Parathyroid adenoma (tissue), 2 donors: ENCODE data around the gene TCEAL3.

Source experiments
- H2AFZ ChIP-seq: fragments of 300-600 bp; sonication (generic); one replicate; pipeline ENCODE4 v1.7.0; 2017; ENCODE audit warnings: antibody characterized with exemption, mild to moderate bottlenecking
- H3K27ac ChIP-seq: fragments of 300-600 bp; sonication (generic); one replicate; pipeline ENCODE4 v1.7.0; 2017
- H3K27me3 ChIP-seq: fragments of 300-600 bp; sonication (generic); one replicate; pipeline ENCODE4 v1.7.0; 2017; ENCODE audit warnings: low read length; ENCODE audit not compliant: control insufficient read depth, insufficient read depth
- H3K36me3 ChIP-seq: fragments of 300-600 bp; sonication (generic); one replicate; pipeline ENCODE4 v1.7.0; 2017; ENCODE audit warnings: low read length; ENCODE audit not compliant: control insufficient read depth, insufficient read depth
- H3K4me1 ChIP-seq: fragments of 300-600 bp; sonication (generic); one replicate; pipeline ENCODE4 v1.7.0; 2017; ENCODE audit warnings: control low read depth
- H3K4me2 ChIP-seq: fragments of 300-600 bp; sonication (generic); one replicate; pipeline ENCODE4 v1.7.0; 2017; ENCODE audit warnings: low read length
- H3K4me3 ChIP-seq: fragments of 300-600 bp; sonication (generic); one replicate; pipeline ENCODE4 v1.7.0; 2017; ENCODE audit warnings: low read depth, low read length
- H3K79me2 ChIP-seq: fragments of 300-600 bp; sonication (generic); one replicate; pipeline ENCODE4 v1.7.0; 2017; ENCODE audit warnings: control low read depth
- H3K9ac ChIP-seq: fragments of 300-600 bp; sonication (generic); one replicate; pipeline ENCODE4 v1.7.0; 2017; ENCODE audit warnings: mild to moderate bottlenecking
- H3K9me3 ChIP-seq: fragments of 300-600 bp; sonication (generic); one replicate; pipeline ENCODE4 v1.7.0; 2017; ENCODE audit warnings: low read length; ENCODE audit not compliant: control insufficient read depth
- TF ChIP-seq, protein P1 (sequence below): fragments of 300-600 bp; sonication (generic); IDR thresholded peaks from one replicate; pipeline ENCODE4 v1.7.0; 2017; ENCODE audit warnings: antibody characterized with exemption, mild to moderate bottlenecking
- donor health status: primary hyperparathyroidism.

Gene TCEAL3, protein sequence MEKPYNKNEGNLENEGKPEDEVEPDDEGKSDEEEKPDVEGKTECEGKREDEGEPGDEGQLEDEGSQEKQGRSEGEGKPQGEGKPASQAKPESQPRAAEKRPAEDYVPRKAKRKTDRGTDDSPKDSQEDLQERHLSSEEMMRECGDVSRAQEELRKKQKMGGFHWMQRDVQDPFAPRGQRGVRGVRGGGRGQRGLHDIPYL

DNA sequence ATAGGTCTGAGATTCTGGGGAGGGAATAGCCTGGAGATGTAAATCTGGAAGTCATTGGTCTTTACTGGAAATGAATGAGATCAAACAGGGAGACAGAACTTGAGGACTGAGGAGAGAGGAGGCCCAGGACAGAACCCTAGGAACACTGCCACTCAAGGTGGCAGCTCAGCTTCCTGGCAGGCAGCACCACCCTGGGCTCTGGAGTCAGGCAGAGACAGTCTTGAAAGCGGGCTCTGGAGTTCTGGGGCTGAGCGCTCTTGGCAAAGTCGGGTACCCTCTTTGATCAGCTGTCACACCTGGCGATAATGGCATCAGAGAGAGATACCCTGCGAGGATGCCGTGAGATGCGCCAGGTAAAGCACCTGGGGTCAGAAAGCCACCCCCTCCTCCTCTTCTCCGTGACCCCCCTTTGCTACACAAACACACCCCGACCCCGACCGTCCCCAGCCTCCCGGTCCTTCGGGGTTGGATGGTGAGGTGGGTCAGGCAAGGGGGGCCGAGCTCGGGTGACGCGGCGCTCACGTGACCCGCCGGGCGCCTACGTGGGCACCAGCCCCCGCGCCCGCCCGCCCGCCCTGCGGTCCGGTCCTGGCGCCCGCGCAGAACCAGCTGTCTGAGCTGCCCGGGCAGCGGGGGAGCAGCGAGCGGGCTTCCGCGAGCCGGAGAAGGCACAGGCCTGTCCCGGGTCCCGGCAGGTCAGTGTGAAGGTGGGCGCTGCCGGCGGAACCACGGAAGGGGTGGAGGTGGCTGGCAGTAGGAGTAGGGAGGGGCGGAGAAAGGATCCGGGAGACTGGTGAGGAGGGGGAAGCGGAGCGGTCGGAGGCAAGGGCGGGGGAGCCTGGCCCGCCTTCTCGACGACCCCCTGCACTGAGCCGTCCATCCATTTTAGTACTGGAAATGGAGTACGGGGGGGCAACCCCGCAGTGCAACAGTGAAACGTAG, at the start of gene TCEAL3:
Gene TCEAL3 (plus strand): TSS at position 600 of the 942 bp plus-strand sequence. CDS start 1,102 bp downstream, outside the sequence.
- Histone ChIP-seq H3K4me2 (peak within 1 kb of the TSS; percentile 61), H3K4me1 (no peaks in the 10 kb centered on the region), H3K36me3 (no peaks in the 10 kb centered on the region), H3K4me3 (peak within 1 kb of the TSS; percentile 74), H3K9ac (peak within 1 kb of the TSS; percentile 80), H3K9me3 (no peaks in the 10 kb centered on the region), H3K27ac (peak within 1 kb of the TSS; percentile 85), H3K79me2 (peaks cover 8% of the 10 kb centered on the region), H2AFZ (peak within 1 kb of the TSS; percentile 72), H3K27me3 (no peaks in the 10 kb centered on the region)
- TF ChIP-seq, protein P1, sequence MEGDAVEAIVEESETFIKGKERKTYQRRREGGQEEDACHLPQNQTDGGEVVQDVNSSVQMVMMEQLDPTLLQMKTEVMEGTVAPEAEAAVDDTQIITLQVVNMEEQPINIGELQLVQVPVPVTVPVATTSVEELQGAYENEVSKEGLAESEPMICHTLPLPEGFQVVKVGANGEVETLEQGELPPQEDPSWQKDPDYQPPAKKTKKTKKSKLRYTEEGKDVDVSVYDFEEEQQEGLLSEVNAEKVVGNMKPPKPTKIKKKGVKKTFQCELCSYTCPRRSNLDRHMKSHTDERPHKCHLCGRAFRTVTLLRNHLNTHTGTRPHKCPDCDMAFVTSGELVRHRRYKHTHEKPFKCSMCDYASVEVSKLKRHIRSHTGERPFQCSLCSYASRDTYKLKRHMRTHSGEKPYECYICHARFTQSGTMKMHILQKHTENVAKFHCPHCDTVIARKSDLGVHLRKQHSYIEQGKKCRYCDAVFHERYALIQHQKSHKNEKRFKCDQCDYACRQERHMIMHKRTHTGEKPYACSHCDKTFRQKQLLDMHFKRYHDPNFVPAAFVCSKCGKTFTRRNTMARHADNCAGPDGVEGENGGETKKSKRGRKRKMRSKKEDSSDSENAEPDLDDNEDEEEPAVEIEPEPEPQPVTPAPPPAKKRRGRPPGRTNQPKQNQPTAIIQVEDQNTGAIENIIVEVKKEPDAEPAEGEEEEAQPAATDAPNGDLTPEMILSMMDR, result no peak

DNA sequence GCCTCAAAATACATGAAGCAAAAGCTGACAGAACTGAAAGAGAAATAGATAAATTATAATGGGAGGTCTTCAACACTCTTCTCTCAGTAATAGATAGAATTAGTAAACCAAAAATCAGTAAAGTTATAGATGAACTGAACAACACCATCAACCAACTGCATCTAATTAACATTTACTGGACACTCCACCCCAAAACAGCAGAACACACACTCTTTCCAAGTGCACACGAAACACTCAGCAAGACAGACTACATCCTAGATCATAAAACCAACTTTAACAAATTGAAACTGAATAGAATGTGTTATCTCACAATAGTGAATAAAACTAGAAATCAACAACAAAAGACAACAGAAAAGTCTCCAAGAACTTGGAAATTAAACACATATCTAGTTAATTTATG, 47.5 kb upstream of the TCEAL3 start:
- Histone ChIP-seq H3K9me3 (no peaks in the 10 kb centered on the region), H3K4me1 (no peaks in the 10 kb centered on the region), H2AFZ (no peak overlapping the region), H3K36me3 (no peaks in the 10 kb centered on the region), H3K4me2 (no peak overlapping the region), H3K27ac (no peak overlapping the region), H3K79me2 (no peaks in the 10 kb centered on the region), H3K9ac (no peak overlapping the region), H3K4me3 (no peak overlapping the region), H3K27me3 (no peaks in the 10 kb centered on the region)
- TF ChIP-seq, protein P1, result no peak

DNA sequence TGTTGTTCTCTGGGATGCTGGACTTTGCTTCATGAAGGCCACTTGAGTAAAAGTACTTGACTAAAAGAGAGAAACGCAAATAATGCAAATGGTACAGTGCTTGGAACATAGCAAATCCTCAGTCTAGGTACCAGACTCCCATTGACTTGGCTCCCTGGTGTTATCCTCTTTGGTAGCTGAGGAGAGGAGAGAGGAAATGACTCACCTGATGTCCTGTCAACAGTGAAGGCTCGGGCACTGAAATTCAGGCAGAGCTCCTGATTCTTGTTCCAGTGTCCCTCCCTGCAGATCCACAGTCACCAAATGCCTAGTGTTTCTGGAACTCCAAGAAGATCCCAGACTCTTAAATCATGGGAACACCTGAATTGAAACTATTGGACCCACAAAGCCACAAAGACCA, 45.0 kb upstream of the TCEAL3 start:
- no peak overlapping the region for H3K4me3 ChIP-seq
- TF ChIP-seq, protein P1, result no peak

DNA sequence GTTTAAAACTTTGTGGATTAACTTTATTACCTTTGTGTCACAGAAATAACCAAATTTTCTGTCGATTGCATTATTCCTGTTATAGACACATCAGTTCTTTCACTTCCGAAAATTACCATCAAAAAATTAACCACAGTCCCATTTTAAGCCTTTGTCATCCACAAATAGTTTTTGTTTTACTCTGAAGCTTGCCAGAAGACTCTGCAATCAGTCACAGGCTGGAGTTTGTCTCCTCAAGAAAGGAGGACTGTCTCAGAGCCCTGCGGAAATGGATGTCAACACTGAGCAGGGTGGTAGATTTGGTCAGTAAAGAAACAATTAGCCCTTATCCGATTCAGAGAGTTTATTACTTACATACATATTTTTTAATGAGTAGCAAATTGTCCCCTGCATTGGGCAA, 42.6 kb upstream of the TCEAL3 start:
- Histone ChIP-seq H3K9ac (no peak overlapping the region), H3K9me3 (no peaks in the 10 kb centered on the region), H3K4me2 (no peak overlapping the region), H3K27me3 (no peaks in the 10 kb centered on the region), H3K27ac (no peak overlapping the region), H3K4me1 (no peaks in the 10 kb centered on the region), H3K4me3 (no peak overlapping the region), H2AFZ (no peak overlapping the region), H3K79me2 (no peaks in the 10 kb centered on the region), H3K36me3 (no peaks in the 10 kb centered on the region)
- TF ChIP-seq, protein P1, result no peak

More for the DNA sequence above, 45.0 kb upstream of the TCEAL3 start:
- H3K79me2 ChIP-seq, result no peaks in the 10 kb centered on the region
- H3K4me2 ChIP-seq, result no peak overlapping the region
- H3K27ac ChIP-seq, result no peak overlapping the region
- H3K9ac ChIP-seq, result no peak overlapping the region
- no peaks in the 10 kb centered on the region for H3K36me3 ChIP-seq
- no peak overlapping the region for H2AFZ ChIP-seq
- H3K9me3 ChIP-seq, result no peaks in the 10 kb centered on the region
- H3K27me3 ChIP-seq, result no peaks in the 10 kb centered on the region
- H3K4me1 ChIP-seq, result no peaks in the 10 kb centered on the region
